Fibroblast of lung (primary cell): ENCODE results near the gene FCRLA. TPM values are rescaled to one million over a fixed set of nuclear protein-coding genes. Genes with fewer than 3 reads are reported as not detected.
A peak's percentile ranks its signal among the peaks of the same experiment; 100 is the strongest.

Experiments
- DNase-seq, 2 donors: peaks; one replicate each; pipeline versions ENCODE4 v3.0.0 to v3.0.0-alpha.2; 2010; ENCODE audit warnings: low read depth in 2 of 2
- H2AFZ ChIP-seq: 2 replicates; pipeline ENCODE4 v1.5.1; 2012; ENCODE audit warnings: low read length, control low read depth, inconsistent platforms
- H3K27ac ChIP-seq: 2 replicates; pipeline ENCODE4 v1.5.1; 2011; ENCODE audit warnings: low read length, control low read depth; ENCODE audit not compliant: insufficient read depth
- H3K27me3 ChIP-seq: 2 replicates; pipeline ENCODE4 v1.5.1; 2011; ENCODE audit warnings: mild to moderate bottlenecking, low read length; ENCODE audit not compliant: control insufficient read depth, insufficient read depth
- H3K36me3 ChIP-seq: 2 replicates; pipeline ENCODE4 v1.5.1; 2011; ENCODE audit warnings: low read length; ENCODE audit not compliant: control insufficient read depth, insufficient read depth
- H3K4me1 ChIP-seq: 2 replicates; pipeline ENCODE4 v1.5.1; 2011; ENCODE audit warnings: low read length; ENCODE audit not compliant: control insufficient read depth, insufficient read depth; ENCODE audit errors: extremely low read depth
- H3K4me2 ChIP-seq: 2 replicates; pipeline ENCODE4 v1.5.1; 2011; ENCODE audit warnings: low read length, control low read depth; ENCODE audit not compliant: insufficient read depth; ENCODE audit errors: extremely low read depth
- H3K4me3 ChIP-seq, 4 experiments: fragments of 200-600 bp in 1 of 4; sonication (generic) in 1 of 4; replicated peaks in 1 of 4; 2 replicates each; pipeline ENCODE4 v1.5.1; 2011 to 2016; ENCODE audit warnings: low read length in 4 of 4, low read depth in 3 of 4, mild to moderate bottlenecking in 3 of 4, control low read depth in 2 of 4, inconsistent platforms in 1 of 4, mixed read lengths in 1 of 4; ENCODE audit not compliant: insufficient read depth in 1 of 4; ENCODE audit errors: control extremely low read depth in 1 of 4
- H3K79me2 ChIP-seq: 2 replicates; pipeline ENCODE4 v1.5.1; 2012; ENCODE audit warnings: mild to moderate bottlenecking, low read length, inconsistent platforms; ENCODE audit not compliant: control insufficient read depth, insufficient read depth
- H3K9ac ChIP-seq: 2 replicates; pipeline ENCODE4 v1.5.1; 2011; ENCODE audit warnings: mild to moderate bottlenecking, low read length, control low read depth; ENCODE audit not compliant: insufficient read depth
- H3K9me3 ChIP-seq: 2 replicates; pipeline ENCODE4 v1.5.1; 2012; ENCODE audit warnings: low read depth, low read length; ENCODE audit not compliant: control insufficient read depth, insufficient read depth
- H4K20me1 ChIP-seq: 2 replicates; pipeline ENCODE4 v1.5.1; 2011; ENCODE audit warnings: low read length; ENCODE audit not compliant: control insufficient read depth, insufficient read depth; ENCODE audit errors: extremely low read depth
- EZH2 ChIP-seq: IDR thresholded peaks from 2 replicates; pipeline ENCODE4 v1.5.1; 2012; ENCODE audit warnings: low read length, control low read depth, mild to moderate bottlenecking; ENCODE audit errors: missing control alignments
- polyA plus RNA-seq, 2 donors: library from polyadenylated mRNA; depleted of rRNA in 1 of 2; stranded (reverse) in 1 of 2; unstranded in 1 of 2; fragments of >200 nt; gene quantifications; 2 replicates each; pipeline ENCODE4 v1.2.1, GENCODE V29; 2011 to 2012; ENCODE audit warnings: missing spikeins in 1 of 2
- total RNA-seq: library from RNA; depleted of rRNA; stranded (reverse); fragments of >200 nt; gene quantifications from 2 replicates; pipeline ENCODE4 v1.2.1, GENCODE V29; 2014
- TF ChIP-seq, protein P1 (sequence below), 2 donors: IDR thresholded peaks in 1 of 2; conservative IDR thresholded peaks in 1 of 2; 1 replicate in 1 of 2; 2 replicates in 1 of 2; pipeline ENCODE4 v1.5.1; 2011 to 2012; ENCODE audit warnings: low read length in 2 of 2, control low read depth in 1 of 2, inconsistent platforms in 1 of 2, low read depth in 1 of 2, mild to moderate bottlenecking in 1 of 2

Gene FCRLA
- total and polyA plus RNA-seq, 2 donors (not counting 1 experiment from before 2014, with no cell fraction given), result 0.17 to 0.56 TPM

- Histone ChIP-seq H3K4me1 (peaks cover 8% of the 10 kb centered on the region), H4K20me1 (no peaks in the 10 kb centered on the region), H3K4me2 (peak overlapping the region; percentile 92), H3K27me3 (no peaks in the 10 kb centered on the region), H3K27ac (peak overlapping the region; percentile 95), H3K9me3 (no peaks in the 10 kb centered on the region), H3K79me2 (no peaks in the 10 kb centered on the region), H3K36me3 (no peaks in the 10 kb centered on the region), H3K4me3 (peak overlapping the region; percentile 71 to 90 (median 82)), H2AFZ (peak overlapping the region; percentile 91), H3K9ac (peak overlapping the region; percentile 88)
- DNase-seq, result peak; percentile 79 to 83
- TF ChIP-seq EZH2, result no peak
- TF ChIP-seq, protein P1, sequence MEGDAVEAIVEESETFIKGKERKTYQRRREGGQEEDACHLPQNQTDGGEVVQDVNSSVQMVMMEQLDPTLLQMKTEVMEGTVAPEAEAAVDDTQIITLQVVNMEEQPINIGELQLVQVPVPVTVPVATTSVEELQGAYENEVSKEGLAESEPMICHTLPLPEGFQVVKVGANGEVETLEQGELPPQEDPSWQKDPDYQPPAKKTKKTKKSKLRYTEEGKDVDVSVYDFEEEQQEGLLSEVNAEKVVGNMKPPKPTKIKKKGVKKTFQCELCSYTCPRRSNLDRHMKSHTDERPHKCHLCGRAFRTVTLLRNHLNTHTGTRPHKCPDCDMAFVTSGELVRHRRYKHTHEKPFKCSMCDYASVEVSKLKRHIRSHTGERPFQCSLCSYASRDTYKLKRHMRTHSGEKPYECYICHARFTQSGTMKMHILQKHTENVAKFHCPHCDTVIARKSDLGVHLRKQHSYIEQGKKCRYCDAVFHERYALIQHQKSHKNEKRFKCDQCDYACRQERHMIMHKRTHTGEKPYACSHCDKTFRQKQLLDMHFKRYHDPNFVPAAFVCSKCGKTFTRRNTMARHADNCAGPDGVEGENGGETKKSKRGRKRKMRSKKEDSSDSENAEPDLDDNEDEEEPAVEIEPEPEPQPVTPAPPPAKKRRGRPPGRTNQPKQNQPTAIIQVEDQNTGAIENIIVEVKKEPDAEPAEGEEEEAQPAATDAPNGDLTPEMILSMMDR (conservative IDR thresholded peaks at IDR 0.05 in 1 of 2, IDR thresholded peaks at IDR 0.05 in 1 of 2; ENCODE audit: low read depth in 1 of 2, low read length in 2 of 2), result no peak
These were observed 19.6 kb downstream of the FCRLA start for GRCh38 chr1:161726473-161727255.

GRCh38 chr1:161727256-161727924 lies 20.4 kb downstream of the FCRLA start:
- peak overlapping the region; percentile 88 for H3K9ac ChIP-seq
- peak overlapping the region; percentile 60 for H2AFZ ChIP-seq
- no peaks in the 10 kb centered on the region for H3K27me3 ChIP-seq
- H3K4me3 ChIP-seq, result peak overlapping the region; percentile 52 to 81 (median 75)
- peak overlapping the region; percentile 95 for H3K27ac ChIP-seq
- H4K20me1 ChIP-seq, result no peaks in the 10 kb centered on the region
- peak overlapping the region; percentile 89 for H3K4me2 ChIP-seq
- TF ChIP-seq EZH2, result no peak
- TF ChIP-seq, protein P1 (conservative IDR thresholded peaks at IDR 0.05 in 1 of 2, IDR thresholded peaks at IDR 0.05 in 1 of 2; ENCODE audit: low read depth in 1 of 2, low read length in 2 of 2), result no peak
- no peaks in the 10 kb centered on the region for H3K9me3 ChIP-seq
- peak; percentile 55 to 91 for DNase-seq
- H3K4me1 ChIP-seq, result peaks cover 4% of the 10 kb centered on the region
- H3K79me2 ChIP-seq, result no peaks in the 10 kb centered on the region
- H3K36me3 ChIP-seq, result no peaks in the 10 kb centered on the region
